Inferior parietal cortex (tissue), 1 donor: ENCODE measurements around the gene TSPAN9.
"Not testable (repeated sequence)": the region's sequence is repeated elsewhere in the genome, so short reads cannot be mapped to it uniquely, and the experiment has no call there.

Experiments
- DNase-seq: peaks from one replicate; pipeline ENCODE4 v3.0.0-alpha.2; 2016; ENCODE audit errors: extremely low spot score

The TSPAN9 gene

DNA sequence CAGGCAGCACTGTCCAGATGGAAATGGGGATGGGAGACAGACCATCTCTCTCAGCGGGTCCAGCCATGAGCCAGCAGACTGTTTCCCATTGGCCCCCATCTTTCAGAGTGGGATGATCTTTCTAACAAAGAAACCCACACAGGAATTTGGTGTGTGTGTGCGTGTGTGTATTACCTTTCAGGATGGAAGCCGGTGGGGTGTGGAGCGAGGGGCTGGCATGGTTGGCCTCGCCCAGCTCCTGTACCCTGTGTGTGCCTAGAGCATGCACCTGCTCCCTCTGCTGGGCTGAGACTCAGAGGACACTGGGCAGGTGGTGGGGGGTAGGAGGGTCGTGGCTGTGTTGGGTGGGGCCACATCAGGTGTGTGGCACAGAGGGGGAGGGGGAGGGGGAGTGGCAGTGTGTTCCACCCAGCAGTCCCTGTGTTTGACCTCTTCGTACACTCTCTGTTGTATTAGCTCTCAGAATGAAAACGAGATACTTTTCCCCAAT is 33.0 kb upstream of the TSPAN9 start:
- DNase-seq = no peak

DNA sequence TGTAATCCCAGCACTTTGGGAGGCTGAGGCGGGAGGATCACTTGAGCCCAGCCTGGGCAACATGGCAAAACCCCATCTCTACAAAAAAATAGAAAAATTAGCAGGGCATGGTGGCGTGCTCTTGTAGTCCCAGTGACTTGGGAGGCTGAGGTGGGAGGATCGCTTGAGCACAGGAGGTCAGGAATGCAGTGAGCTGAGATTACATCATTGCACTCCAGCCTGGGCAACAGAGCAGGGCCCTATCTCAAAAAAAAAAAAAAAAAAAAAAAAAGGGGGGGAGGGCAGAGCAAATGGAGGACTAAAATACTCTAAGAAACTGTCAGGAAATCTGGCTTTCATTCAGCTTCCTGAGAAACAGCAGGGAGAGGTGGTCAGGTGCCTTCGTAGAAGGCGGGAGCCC is 31.7 kb upstream of the TSPAN9 start:
- DNase-seq = no peak

DNA sequence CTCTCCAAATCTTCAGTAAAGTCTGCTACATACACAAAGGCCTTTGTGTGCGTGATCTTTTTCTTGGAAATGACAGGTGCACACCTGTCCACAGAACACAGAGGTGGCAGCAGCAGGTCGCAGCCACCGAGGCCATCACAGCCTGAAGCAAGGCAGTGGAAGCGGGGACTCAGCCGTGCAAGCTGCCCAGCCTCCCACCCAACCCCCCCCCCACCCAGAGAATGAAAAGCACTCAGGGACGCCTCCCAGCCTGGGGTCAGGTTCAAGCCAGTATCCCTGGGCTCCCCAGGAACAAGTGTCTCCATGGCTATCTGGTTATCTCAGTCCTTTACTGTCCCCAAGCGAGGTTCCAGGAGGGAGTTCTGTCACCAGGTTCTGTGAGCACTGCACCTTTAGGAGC is 31.2 kb upstream of the TSPAN9 start:
- DNase-seq = no peak

DNA sequence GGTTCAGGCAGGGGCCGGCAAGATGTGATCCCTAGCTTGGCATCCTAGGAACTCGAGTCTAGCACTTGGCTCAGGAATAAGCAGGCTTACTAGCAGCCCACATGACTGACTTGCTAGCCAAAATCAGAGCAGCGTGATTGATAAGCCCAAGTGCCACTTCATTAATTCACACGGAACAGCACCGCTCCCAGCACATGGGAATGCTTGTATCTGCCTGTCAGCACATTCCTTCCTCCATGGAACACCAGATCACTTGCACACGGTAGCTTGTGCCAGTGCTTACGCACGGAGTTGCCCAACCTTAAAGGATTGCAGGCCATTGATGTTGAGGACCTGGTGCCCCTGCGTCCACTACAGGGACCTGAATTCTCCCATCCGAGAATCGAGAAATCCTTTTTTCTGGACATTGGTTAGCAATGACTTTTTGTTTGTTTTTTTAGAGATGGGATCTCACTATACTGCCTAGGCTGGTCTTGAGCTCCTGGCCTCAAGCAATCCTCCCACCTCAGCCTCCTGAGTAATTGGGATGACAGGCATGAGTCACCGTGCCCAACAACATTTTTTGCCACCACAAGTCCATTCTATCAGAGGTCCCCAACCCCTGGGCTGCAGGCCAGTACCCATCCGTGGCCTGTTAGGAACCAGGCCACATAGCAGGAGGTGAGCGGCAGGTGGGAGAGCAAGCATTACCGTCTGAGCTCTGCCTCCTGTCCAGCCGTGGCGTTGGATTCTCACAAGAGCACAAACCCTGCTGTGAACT is 30.6 kb upstream of the TSPAN9 start:
- no peak for DNase-seq

DNA sequence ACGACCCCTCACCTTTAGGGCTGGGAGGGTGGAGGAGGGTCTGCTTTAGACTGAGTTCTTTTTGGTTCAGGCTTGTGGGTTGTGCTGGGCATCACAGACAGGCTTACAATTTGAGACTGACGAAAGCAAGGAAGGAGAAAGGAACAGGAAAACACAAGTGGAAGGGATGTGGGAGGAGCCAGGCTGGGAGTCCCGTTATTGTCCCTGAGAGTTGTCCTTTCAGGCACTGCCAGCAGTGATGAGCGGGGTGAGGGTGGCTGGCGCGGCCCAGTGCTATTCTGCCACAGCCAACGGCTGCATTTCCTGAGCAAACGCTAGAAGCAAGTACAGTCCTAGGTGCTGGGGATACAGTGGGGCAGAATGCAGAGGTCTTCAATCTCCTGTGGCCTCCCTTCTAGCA is 29.2 kb upstream of the TSPAN9 start:
- no peak for DNase-seq

DNA sequence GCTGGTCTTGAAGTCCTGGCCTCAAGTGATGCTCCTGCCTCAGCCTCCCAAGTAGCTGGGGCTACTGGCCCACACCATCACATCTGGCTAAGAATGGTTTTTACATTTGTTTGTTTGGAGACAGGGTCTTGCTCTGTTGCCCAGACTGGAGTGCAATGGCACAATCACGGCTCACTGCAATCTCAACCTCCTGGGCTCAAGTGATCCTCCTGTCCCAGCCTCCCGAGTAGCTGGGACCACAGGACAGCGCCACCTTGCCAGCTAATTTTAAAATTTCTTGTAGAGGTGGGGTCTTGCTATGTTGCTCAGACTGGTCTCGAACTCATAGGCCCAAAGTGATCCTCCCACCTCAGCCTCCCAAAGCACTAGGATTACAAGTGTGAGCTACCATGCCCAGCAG is 28.6 kb upstream of the TSPAN9 start:
- DNase-seq = no peak

DNA sequence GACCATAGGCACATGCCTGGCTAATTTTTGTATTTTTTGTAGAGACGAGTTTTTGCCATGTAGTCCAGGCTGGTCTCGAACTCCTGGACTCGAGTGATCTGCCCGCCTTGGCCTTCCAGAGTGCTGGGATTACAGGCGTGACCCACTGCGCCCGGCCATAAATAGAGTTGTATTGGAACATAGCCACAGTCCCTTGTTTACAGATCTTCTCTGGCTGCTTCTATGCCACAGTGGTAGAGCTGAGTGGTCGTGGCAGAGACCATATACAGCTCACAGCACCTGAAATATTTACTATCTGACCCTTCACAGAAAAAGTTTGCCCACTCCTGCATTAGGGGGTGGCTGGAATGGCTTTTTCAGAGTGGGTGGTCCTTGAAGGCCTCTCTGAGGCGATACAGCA is 28.0 kb upstream of the TSPAN9 start:
- no peak for DNase-seq

DNA sequence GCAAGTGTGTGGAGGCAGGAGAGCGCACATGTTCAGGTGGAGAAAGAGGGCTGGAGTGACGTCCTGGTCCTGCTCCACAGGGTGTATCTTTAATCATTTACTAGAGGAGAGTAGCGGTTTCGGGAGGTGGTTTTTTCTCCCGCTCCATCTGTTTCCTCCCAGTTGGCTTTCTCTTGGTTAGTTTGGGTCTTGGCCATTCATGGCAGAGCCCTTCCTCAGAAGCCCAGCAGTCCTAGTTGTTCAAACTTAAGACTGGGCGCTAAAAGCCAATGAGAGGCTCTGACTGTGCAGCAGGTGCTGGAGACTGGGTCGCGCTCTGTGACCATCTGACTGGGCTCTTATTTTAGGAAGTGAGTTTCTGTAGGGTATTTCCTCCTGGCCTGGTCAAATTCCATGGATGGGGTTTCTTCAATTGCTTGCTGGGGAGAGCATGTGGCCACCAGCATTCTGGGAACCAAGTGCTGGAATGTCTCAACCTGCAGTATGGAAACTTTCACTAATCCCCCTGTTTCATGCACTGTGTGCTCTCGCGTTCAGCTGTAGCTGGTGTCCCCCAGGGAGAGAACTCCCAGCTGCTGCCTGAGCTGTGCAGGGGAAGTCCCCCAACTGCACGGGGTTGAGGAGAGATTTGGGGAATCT is 27.4 kb upstream of the TSPAN9 start:
- DNase-seq = no peak

DNA sequence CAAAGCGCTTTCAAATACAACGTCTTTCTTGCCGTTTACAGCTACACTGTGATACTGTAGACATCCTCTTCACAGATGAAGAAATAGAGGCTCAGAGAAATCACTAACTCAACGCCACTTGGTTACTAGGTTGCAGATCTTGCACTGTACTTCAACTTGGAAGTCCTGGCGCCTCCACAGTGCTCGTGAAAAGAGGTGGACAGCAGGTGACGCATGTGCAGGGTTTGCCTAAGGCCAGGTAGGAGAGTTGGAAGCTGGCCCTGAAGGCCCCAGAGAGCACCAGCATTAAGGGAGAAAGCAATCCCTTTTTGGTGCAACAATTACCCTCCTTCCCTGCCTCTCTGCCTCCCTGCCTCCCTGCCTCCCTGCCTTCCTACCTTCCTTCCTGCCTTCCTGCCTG is 22.8 kb upstream of the TSPAN9 start:
- DNase-seq = no peak

DNA sequence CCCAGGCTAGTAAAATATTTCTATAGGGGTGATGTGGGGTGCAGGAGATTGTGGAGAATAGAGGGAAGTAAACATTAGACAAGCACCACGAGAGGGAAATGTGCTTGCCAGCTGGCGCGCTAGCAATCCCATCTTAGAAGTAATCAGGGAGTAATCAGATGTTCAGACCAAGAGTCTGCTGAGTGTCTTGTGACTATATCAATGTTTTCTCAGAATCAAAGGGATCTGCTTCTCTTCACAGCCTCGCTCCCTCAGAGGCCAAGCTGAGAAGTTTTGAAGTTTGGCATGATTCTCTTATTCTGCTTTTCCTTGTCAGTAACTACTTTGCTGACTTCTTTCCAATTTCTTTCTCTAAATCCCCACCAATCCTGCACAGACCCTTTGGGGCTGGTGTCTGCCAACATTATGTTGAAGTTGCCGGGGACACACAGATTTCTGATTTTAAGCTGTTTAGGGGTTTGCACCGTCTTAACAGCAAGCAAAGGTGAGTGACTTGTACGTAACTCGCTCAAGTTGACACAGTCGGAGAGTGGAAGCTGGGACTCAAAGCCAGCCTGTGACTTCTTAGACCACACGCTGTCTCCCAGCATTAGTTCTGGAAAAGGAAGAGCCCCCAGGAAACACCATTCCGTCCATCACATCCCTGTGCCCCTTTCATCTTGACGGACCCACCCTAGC is 22.0 kb upstream of the TSPAN9 start:
- DNase-seq = no peak

DNA sequence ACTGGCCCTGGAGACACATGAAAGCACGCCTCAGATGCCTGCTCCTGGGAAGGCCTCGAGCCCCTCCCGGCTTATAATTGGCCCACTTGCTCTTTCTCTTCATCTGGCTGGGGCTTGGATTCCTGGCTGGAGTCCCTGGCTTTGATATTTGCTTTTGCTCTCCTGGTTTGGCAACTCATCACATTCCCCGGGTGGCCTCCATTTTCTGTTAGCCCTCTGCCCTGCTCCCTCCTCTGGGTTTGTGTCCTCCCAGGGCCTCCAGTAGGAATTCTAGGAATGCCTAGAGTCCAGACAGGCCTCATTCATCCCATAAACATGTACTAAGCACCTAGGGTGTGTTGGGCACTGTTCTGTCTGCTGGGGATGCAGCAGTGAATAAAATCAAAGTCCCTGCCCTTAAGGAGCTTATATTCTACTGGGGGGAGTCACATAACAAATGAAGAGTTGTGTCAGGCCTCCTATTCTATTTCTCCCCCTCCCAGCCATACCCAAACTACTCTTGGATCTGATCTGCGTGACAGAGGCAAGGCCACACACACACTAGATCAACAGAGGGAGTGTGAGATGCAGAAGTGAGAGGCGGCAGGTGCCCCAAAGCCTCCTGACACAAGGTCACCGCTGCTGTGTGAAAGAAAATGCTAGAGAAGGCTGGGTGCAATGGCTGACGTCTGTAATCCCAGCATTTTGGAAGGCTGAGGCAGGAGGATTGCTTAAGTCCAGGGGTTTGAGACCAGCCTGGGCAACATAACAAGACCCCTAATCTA is 21.3 kb upstream of the TSPAN9 start:
- DNase-seq = no peak

DNA sequence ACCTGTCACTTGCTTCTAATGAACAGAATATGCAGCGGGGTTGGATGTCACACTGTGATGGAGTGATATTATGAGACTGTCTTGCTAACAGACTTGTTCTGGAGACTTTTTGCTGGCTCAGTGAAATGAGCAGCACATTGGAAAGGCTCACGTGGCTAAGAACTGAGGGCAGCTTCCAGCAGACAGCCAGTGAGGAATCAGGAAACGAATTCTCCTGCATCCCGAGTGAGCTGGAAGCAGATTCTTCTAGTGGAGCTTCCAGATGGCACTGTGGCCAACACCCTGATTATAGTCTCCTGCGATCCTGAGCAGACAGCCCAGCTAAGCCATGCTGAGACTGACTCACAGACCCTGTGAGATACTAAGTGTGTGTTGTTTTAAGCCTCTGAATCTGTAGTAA is 16.1 kb upstream of the TSPAN9 start:
- DNase-seq = peak; percentile 36

DNA sequence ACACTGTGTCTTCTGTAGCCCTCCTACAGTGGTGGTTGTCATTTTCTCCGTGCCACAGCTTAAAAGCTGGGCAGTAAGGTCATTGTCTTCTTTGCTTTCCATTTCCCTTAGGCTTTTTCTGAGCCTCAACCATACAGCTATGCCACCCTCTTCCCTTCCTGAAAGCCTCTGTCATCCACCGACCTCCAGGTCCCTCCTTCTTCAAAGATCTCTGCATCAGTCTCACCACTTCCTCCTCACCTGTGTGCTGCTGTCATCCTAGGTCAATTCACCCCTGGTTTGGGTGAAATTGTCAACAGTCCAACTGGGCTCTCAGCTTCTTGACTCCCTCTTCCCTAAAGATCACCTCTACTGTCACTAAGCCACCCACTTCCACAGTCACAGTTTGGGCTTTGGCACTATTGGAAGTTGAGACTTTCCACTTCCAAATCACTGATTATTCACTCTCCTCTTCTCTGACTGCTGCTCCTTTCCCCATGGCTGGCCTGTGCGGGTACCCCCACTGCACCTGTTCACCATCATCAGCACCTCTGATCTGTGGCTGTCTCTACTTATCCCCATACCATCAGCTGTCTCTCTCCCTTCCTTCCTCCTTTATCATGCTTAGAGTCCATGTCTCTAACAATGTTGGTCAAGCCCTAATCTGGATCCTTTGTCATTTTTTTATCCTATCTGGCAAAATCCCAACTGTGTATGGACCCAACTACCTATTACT is 15.5 kb upstream of the TSPAN9 start:
- DNase-seq = no peak

DNA sequence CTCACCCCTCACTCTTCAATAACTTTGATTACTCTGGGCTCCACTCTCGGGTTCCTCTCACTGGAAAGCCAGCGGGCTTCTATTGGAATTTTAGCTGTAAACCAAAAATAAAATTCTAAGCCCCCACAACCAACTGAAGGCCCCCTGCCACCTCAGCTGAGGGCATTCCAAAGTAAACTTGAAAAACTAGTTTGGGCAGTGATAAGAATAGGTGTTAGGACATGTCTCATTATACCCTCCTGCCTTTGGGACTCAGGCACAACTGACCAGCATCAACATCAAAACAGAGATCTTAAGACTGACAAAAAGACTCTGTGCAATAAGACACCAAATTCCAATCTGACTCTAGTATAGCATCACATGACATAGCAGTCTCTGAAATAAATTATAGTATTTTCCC is 11.9 kb upstream of the TSPAN9 start:
- no peak for DNase-seq

DNA sequence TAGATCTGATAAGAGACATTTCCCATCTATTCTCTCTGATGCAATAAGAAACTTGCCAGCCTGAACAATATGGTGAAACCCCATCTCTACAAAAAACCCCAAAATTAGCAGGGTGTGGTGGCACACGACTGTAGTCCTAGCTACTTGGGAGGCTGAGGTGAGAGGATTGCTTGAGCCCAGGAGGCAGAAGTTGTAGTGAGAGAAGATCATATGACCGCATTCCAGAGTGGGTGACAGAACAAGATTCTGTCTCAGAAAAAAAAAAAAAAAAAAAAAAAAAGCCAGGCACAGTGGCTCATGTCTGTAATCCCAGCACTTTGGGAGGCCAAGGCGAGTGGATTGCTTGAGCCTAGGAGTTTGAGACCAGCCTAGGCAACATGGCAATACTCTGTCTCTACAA is 11.3 kb upstream of the TSPAN9 start:
- not testable (repeated sequence) for DNase-seq

DNA sequence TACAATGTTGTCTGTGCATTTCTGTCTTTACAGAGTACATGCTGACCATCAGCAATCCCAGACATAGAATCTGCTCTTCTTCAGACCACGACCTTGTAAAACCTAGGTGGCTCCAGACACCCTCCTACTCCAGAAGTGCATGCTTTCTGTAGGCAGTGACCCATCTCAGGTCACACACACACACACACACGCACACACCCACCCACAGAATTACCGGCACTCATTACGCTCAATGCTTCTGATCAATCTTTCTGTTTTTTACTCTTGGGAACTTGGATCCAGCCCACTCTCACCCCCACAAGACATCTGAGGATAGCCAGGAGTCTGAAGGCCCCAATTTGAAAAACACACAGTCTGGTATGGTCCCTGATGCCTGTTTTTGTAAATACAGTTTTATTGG is 7.5 kb upstream of the TSPAN9 start:
- DNase-seq = no peak

DNA sequence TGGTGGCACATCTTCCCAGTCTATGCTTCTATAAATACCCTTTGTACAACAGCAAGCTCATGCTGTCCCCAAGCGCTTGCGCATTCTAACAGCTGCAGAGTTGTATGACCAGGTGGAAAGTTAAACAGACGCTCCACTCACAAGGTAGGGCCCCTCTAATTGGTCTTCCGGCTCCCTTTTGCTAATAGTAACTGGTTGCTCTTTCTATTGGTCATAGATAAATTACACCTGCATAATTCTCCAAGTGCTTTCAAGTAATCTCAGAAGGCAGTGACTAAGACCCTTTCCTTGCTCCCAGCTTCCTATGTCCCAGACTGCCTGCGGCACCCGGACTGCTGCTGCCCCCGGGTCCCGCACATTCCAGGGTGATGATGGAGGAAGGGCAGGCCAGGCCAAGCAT is 6.1 kb upstream of the TSPAN9 start:
- no peak for DNase-seq

DNA sequence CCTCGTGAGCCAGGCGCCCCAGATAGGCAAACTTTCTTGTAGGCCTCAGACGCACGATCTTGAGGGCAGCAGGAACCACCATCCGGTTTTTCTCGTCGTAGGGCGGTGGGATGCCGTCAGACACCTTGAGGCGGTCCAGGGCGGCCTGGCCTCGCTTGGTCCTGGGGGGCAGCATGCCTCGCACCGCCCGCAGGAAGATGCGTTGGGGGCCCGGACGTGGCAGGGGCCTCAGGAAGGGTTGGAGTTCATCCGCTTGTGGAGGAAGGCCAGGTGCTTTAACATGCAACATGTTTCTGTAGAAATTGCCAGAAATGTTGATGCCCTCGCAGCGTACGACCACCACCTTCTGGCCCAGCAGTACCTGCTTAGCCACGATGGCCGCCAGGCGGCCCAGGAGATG is 5.5 kb upstream of the TSPAN9 start:
- no peak for DNase-seq

DNA sequence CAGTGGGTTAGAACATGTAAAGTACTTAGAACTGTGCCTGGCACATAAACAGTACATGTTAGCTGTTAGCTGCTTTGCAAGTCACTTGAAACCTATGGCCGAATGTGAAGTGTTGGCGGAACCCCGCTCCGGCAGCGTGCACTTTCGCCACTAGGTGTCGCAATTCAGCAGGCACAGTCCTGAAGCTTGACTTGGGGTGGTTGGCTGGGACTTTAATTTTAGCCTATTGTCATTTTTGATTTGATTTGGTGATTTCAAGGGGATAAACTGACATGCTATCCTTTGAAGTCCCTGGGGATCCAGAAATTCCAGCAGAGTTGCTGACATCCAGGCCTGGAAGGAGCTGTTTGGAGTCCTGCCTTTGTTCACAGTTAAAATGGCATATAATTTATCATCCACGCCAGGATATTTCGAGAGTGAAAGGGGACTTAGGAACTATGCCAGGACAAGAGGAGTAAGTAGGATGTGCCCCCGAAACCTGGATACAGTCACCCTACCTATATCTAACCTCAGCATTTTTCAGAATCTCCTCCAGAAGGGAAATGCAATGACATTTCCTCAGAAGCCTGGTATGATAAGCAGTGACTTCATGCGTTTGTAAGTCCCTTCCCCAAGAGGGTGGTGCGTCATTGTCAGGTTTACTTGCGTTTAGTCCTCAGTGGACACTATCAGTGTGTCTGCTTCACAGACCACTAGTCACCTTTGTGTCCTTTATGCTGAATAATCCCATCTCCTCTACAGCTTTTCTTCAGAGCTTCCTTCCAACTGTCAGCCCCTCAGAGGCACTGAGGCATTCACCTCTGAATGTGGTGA is 3.5 kb upstream of the TSPAN9 start:
- peak; percentile 87 for DNase-seq

DNA sequence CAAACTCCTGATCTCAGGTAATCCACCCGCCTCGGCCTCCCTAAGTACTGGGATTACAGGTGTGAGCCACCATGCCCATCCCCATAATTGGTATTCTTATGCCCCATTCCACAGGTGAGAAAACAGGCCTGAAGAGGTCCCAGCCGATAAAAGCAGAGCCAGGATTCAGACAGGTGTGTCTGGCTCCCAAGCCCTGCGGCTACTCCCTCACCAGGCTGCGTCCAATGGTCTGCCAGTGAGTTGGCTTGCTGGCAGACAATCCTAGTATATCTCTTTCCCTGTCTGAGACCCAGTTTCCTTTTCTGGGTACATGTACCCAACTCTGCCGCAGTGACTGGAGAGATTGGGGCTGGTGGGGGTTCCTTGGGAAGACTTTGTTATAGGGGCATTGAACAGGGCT is 1.9 kb upstream of the TSPAN9 start:
- DNase-seq = no peak

DNA sequence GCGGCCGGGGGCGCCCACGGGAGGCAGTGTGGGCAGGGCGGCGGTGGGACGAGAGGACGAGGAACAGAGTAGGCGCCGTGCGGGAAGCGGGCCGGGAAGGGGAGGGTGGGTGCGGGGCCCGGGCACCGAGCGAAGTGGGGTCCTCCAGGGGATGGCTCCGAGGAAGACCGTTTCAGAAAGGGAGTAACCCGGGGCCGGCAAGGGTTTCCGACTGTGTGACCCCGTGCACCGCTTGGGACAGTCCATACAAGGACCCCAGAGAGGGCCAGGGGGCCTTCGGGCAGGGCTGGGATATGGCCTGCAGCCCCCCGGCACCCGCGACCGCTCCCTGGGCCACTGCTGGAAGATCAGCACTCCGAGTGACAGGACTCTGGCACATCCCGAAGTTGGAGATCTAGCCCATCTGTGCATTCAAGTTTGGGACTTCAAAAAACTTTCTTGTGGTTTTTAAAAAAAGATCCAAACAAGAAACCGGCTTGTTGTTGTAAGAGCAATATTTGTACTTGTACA is 448 bp downstream of the TSPAN9 start:
- DNase-seq = no peak
